GM19467 (cell line): ENCODE data around the gene GAS7.

Source experiments
- ATAC-seq: cut with Tn5 transposase; IDR thresholded peaks from one replicate; pipeline ENCODE4 v1.9.1; 2021; ENCODE audit warnings: mild to moderate bottlenecking, moderate library complexity; ENCODE audit not compliant: unreplicated experiment

The GAS7 gene

DNA sequence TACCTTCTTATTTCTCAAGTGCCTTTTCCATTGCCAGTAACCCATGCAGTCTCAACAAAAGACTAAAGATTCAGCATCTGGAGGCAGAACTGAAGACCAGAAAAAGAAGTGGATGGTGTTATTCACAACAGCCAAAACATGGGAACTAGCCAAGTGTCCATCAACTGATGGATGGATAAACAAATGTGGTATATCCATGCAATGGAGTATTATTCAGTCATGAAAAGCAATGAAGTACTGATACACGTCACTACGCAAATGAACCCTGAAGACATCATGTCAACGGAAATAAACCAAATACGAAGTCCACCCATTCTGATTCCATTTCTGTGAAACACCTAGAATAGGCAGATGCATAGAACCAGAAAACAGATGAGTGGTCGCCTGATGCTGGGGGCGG, 25.6 kb downstream of the GAS7 start:
- ATAC-seq, result no peak

DNA sequence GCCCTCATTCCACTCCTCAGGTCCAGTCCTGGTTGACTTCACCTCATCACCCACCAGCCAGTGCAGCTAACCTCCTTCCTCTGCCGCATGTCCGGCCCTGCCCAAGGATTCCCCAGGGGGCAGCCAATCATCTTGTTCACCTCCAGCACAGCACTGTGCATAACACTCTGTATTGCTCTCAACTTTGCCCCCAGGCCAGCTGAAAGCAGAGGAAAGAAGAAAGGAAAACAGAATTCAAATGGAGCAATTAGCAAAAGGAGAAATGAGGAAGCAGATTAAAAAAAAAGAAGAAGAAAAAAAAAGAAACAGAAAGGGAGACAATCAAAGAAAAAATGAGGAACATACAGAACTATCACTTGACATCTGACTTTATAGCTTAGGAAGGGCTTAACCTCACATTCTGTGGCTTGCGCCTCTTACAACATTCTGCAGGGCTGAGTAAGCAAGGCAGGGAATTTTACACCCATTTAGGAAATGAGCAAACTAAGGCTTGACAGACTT, 26.1 kb downstream of the GAS7 start:
- ATAC-seq, result peak; percentile 65

DNA sequence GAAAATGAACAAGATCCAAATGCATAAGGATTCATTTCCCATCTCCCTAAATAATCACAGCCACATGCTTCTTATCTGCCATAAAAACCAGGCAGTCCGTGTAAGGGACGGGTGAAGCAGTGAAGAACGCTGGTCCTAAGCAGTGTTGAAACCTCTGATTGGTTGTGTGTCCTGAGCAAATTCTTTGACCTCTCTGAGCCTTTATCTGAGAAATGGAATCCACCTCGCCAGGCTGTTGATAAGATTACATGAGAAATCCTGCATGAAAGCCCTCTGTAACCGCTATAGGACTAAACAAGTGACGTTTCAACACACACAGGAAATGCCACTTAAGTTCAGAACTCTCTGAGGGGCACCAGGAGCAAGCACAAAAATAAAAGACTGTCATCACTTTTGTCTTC, 26.8 kb downstream of the GAS7 start:
- no peak for ATAC-seq

DNA sequence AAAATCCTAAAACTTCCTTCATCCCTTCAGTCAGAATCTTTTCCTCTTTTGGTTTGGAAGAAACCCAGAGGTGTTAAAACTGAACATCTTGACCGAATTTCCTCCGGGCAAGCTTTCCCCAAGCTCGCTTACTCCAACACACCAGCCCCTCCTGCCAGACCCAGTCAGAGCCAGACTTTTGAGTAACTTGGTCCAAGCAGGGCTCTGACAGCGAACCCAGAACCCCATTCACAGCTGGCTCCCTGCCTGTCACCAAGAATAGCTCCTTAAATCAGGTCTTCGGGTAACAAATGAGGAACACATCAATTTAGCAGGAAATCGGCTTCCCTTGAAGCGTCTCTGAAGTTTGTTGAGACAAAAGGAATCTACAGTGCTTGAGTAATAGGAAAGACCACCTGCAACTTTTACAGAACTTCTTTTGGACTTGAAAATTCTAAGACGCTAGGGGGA, 27.3 kb downstream of the GAS7 start:
- no peak for ATAC-seq

DNA sequence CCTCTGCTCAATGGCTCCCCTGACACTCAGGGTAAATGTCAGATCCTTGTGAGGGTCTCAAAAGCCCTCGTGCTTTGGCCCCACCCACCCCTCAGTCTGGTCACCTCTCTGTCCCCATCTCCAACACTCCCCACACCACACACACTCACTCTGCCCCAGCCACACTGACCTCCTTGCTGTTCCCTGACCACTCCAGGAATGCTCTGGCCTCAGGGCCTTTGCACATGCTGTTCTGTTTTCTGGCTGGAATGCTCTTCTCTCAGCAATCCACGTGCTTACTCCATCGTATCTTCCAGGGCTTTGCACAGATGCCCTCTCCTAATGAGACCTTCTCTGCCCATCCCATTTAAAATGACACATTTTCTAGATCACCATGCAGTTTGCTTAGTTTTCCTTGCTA, 28.2 kb downstream of the GAS7 start:
- ATAC-seq, result no peak

DNA sequence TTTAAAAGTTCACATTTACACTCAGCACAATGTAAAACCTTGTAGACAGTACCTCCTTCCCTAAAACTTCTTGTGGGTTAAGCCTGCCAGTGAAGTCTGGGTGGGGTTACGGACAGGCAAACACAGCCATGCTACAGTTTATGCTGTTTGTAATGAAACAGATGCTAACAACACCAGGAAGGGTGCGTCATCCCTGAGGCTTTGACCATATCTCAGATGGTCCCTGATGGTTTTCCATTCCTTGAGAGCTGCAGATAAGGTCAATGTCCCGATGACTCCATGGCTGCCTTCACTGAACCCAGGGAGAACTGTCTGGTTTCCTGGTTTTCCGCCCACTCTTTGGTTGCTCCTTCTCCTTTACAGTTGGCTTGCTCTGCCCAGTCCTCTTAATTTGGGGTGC, 29.1 kb downstream of the GAS7 start:
- ATAC-seq, result no peak

DNA sequence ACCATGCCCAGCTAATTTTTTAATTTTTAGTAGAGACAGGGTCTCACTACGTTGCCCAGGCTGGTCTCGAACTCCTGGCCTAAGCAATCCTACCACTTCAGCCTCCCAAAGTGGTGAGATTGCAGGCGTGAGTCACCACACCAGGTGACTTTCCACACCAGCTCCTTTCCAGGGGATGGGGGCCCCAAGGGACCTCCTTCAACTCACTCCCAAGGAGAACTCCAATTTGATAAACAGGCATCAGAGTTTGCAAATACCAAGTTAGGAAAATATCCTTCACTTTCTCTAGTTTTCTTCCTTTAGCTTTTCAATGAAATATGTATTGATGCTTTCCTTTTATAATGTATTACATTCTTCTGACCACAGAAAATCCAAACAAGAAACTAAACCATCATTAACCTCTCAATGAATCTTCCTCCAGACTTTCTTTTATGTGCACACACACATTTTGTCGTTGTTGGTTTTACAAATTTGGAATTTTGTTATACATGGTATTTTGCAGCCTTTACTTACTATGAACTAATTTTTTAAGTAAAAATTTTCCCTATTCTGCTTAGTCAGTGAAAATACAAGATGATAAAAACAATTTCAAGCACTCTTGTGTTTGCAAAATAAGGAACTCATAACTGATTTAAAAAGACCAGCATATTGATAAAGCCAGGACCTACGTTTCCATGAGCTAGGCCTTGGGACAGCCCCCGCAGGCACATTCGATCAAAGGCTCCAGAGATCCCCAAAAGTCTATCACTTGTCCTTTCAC, 32.0 kb downstream of the GAS7 start:
- ATAC-seq, result no peak

DNA sequence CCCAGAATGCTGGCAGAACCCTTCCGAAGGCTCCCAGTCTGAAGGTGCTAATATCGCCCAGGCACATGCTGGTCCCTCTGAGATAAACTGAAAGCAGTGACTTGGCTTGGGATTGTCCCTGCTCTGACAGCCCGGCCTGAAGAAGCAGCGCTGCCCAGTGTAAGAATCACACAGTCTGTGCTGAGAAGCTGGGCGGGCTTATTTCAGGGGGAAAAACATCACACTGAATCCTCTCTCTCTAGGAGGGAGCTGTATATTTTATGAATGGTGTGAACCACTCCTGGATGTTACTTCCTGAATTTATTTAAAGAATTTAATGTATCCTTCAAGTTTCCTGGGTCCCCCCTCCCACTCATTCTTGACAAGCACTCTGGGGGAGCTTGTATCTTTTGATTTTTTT, 36.3 kb downstream of the GAS7 start:
- no peak for ATAC-seq

DNA sequence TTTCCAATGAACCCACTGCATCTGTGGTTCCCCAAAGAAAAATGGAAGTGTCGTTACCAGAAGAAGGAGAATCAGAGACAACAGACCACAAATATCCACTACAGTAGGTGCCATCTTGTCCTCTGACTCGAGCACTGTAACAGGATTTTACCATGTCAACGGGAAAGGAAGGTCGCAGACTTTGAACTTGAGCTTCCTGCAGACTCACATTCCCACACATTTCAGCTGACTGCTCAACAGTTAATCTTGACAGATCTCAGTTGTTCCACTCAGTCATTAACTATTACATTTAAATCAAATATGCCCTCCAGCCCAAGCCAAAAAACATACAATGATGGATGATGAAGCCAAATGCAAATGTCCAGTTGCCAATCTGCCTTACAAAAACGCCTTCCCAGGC, 37.0 kb downstream of the GAS7 start:
- no peak for ATAC-seq

DNA sequence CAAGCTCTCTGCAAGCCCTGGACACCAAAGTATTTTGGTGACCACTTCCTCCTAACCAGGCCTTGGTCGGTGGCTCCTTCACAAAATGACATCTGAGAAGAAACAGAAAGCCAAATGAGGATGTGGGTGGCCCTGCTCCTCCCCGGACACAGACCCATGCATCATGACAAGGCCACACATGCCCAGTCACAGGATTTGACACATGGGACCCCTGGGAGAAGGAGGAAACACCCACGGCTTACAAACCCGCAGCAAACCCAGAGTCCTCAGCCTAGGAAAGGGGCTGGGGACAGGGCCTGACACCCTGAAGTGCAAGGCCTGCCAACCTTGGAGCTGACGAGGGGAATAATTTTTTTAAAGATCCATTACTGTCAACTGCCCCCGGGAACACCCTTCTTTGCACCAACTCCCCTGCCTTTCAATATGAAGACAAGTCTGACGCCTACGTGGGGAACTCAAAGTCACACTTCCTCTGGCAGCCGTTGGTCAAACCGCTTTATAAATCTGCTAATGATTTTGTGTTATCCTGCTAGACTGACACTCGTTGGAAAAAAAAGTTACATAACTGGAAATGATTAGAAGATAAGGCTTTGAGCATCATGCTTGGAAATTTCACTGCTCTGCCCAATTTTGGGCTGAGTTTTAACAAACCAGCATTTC, 41.3 kb downstream of the GAS7 start:
- ATAC-seq, result peak; percentile 73

DNA sequence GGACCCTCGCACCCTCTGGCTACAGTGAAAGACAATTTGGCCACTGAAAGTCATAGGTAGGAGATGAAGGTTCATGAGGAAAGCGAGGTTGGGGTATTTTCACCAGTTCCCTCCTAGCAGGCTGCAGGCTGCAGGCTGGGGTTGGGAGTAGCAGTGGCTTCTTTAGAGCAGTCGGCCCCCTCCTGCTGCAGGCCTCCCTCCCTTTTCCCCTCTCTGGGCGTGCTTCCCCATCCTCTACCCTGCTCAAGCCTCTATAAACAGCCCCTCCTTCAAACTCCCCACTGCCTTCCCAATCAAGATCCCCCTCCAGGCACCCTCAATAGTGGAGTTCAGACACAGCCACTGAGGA, 41.8 kb downstream of the GAS7 start:
- no peak for ATAC-seq

DNA sequence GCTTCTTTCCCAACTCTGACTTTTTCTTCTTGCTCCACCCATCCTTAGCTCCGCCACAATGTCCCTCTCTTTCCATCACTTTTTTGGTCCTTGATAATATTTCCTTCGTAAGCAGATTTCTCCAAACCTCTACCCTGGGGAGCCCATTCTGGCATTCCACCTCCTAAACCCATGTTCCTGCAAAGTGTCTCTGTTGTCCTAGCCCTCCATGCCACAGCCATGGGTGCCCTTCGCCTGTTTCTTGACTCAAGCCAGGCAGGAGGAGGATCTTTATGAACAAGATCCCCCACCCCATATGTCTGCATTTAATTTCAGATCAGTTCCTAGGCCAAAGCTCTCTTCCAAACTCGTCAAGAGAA, 42.4 kb downstream of the GAS7 start:
- no peak for ATAC-seq

DNA sequence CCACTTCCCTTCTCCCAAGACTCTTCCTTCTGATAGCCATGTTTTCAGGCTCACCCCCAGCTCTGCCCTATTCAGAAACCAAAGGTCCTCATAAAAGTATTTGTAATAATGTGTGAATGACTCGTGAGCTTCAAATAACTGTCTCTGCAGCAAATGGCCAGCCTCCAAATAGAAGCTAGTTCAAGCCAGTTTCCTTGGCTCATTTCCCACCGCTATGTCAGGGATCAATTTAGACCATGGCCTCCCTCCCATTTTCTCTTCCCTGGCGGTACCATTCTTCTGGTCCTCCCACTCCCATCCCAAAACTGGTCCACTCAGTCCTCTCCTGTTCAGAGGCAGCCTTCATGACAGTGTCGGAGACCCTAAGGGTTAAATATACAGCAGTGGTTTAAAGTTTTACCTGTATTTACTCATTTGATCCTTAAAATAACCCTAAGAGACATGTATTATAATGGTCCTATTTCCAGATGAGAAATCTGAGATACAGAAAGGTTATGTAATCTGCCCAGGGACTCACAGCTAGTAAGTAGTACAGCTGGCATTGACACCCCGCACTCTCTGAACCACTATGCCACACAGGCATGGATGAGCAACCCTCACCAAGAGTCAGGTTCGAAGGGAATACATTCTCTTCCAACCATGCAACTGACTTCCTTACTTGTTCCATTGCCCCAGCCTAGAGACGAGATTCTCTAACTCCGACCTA, 42.9 kb downstream of the GAS7 start:
- no peak for ATAC-seq

DNA sequence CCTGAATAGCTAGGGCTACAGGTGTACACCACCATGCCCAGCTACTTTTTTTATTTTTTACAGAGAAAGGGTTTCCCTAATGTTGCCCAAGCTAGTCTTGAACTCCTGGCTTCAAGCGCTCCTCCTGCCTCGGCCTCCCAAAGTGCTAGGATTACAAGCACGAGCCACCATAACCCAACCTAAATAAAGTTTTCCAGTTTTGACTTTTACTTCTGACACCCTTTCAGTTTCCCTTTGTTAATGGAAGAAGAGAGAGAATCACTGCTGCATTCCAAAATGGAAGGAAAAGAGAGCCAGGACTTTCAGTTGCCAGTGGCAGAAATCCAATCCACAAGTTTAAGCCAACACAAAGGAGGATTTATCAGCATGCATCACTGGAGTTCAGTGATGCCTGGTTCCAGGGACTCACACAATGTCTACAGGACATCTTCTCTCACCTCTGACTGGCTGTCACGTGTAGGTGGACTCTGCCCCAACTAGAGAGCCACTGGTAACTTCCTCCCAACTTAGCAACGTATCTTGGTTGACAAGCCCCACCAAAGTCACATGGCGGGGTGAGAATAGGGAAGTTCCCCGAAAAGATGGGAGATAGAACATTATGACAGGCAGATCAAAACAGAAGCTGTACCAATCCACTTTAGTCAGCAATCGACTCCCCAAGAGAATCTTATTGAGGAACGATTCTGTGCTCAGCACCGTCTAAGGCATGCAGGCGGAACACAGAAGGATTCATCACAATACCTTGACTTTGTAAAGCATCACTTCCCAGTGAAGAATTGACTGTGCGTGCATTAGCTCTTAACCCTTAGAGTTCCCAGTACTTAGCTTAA, 46.5 kb downstream of the GAS7 start:
- ATAC-seq, result no peak

DNA sequence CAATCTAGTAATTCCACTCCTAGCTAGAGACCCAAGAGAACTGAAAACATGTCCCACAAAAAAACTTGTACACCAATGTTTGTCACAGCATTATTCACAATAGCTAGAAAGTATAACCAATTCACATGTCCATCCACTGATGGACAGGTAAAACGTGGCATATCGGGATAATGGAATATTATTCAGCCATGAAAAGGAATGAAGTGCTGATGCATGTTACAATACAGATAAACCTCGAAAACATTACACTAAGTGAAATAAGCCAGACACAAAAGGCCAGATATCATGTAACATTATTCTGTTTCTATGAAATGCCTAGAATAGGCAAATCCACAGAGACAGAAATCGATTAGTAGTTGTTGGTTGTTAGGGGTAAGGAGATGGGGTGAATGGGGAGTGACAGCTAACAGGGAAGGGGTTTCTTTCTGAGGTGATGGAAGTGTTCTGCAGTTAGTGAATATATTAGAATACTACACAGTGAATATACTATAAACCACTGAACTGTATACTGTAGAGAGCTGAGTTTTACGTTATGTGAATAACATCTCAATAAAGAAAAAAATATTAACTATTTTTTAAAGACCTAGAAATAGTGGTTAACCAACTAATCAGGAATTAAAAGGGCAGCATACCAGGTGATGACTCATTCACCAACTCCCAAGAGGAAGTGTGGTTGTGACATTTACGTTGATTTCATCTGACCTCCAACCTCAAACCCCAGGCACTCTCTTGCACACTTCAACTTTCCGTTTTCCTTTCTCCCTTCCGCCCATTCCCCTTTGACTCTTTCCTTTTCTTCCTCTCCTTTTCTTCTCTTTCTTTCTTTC, 48.6 kb downstream of the GAS7 start:
- ATAC-seq, result peak; percentile 71

DNA sequence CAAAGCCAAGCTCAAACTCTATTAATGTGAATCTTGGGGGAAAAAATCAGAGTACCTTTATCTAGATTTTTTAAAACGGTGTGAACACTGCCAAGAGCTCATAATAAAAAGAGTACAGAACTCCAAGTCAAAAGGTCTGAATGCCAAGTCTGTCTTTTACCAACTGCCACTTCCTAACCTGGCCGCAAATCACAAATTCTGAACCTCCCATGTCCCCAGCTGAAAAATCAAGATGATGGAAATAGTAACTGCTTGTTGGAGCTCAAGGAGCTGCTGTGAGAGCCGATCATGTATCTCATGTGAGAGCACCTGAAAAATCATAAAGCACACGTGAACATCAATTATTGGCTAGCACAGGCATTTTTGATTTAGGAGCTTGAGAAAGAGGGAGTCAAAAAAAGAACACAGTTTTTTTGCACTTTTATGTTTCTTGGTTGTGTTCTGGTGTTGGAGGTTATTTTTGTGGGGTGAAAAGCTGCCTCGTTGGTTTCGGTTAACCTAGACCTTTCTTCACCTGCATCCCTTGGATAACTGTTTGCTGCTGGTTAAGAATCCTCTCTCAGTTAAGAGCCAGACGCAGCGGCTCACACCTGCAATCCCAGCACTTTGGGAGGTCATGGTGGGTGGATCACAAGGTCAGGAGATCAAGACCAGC, 50.5 kb downstream of the GAS7 start:
- no peak for ATAC-seq

DNA sequence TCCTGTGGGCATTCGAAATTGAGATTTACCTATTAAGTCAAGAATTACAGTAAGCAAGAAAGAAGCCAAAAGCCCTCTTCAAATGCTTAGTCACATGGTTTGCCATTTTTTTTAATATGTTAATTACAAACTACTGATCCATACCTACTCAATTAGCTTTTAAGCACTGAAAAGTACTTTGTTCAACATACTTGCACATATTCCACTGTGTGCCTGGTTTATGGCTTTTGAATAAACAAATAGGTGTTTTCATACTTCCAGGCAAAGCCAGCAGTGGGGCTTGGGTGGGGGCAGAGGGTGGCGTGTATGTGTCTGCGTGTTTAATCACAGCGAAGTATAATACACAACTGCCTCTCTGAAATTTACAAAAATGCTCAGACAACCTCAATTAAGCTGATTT, 51.4 kb downstream of the GAS7 start:
- ATAC-seq, result no peak

DNA sequence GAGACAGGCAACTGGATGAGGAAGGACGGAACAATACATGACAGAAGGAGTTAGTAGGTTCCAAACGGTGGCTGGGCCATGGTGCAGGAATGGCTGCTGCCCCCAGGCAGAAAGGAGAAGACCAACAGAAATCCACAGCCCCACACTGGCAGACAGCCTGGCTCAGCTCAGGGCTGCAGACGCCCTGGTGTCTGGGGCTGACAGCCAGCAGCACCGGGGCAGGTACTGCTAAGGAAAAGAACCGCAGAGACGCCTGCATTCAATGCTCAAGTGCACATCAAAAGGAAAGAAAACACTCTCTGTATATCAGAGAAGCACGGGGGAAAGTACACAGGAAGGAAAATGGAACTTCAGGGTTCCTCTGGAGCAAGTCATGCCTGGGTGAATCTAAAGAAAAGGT, 53.4 kb downstream of the GAS7 start:
- no peak for ATAC-seq

DNA sequence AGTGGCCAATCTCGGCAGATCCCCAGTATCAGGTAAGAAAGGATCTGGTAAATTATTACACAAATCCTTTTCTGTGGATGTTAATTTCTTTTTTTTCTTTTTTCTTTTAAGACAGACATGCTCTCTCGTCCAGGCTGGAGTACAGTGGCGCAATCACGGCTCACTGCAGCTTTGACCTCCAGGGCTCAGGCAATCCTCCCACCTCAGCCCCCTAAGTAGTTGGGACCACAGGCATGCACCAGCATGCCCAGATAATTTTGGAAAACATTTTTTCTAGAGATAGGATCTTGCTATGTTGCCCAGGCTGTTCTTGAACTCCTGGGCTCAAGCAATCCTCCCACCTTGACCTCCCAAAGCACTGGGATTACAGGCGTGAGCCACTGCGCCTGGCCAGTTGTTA, 54.0 kb downstream of the GAS7 start:
- no peak for ATAC-seq

DNA sequence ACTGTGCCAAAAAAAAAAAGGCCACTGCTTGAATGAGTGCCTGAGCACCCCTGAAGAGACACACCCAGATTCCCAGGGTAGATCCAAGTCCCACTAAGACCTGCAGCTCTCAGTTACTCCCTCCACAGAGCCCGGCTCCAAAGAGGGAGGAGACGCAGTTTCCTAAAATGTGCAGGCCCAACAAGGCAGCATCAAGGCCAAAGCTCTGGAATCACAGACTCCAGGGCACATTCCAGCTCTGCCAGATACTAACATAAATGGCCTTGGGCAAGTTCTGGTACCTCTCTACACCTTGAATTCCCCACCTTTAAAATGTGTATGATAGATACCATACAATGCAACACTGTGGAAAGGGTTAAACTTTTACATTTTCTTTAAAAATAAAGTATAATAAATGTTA, 57.0 kb downstream of the GAS7 start:
- ATAC-seq, result no peak
